Measurements from ENCODE around the gene LAT. TPM values are rescaled to one million over a fixed set of nuclear protein-coding genes. Genes with fewer than 3 reads are reported as not detected.

The LAT gene
- total and polyA plus RNA-seq, 4 donors, result 0.40 to 10.5 (median 5.4) TPM

DNA sequence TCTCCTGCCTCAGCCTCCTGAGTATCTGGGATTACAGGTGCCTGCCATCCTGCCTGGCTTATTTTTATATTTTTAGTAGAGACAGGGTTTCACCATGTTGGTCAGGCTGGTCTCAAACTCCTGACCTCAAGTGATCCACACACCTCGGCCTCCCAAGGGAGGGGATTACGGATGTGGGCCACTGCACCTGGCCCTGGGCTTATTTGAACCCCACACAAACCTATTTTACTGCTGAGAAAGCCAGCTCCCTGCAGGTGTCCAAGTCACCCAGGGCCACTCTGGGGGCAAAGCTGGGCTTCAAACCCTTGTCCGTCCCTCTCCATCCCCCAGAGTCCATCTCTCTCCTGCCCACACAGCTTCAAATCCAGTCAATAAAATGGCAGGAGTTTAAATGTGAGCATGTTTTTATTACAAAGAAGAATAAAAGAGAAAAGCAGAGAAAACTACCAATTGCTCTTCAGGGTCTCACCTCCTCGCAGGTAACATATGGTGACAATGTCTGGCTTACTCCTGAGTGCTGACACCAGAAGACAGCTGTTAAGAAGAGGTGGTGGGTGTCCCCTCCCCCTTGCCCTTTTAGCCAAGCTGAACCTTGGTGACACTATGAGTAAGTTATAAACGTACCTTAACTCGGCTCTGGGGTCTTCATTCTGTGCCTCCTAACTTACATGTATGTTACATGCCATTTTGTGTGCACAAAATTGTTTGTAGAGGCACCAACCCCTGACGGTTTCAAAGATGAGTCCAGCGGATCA, 45.4 kb downstream of the LAT start:
- 80% methylated on average over 4 of the region's 8 CpGs for WGBS (ENCODE audit: insufficient coverage)

More for the DNA sequence above, 45.4 kb downstream of the LAT start:
- Histone ChIP-seq H3K27ac (ENCODE audit: low read depth, low read length) (no peak overlapping the region), H3K27me3 (ENCODE audit: control insufficient read depth, insufficient read depth, low read length) (no peaks in the 10 kb centered on the region), H3K4me3 (ENCODE audit: low read depth, low read length) (no peak overlapping the region), H3K9me3 (ENCODE audit: control insufficient read depth, insufficient read depth, low read length) (no peaks in the 10 kb centered on the region), H3K36me3 (ENCODE audit: control insufficient read depth, insufficient read depth, low read length) (no peaks in the 10 kb centered on the region), H3K4me1 (ENCODE audit: control insufficient read depth, insufficient read depth, low read length) (peaks cover 4% of the 10 kb centered on the region)
- no peak for DNase-seq (ENCODE audit: low read depth in 4 of 6, low spot score in 6 of 6)

Other genes with a start within 250 kb of the LAT start
- gene NPIPB9, start 233.3 kb upstream of the LAT start, total RNA-seq, result 1 to 10 TPM; 3.1 to 3.4 TPM
- gene NPIPB9, start 233.3 kb upstream of the LAT start, polyA plus RNA-seq (ENCODE audit: insufficient read length in 2 of 2), result 1 to 10 TPM; 2.5 to 4.2 TPM
- 10 to 100 TPM; 40.1 to 45.7 TPM for gene ATXN2L, start 162.1 kb upstream of the LAT start, total RNA-seq
- gene ATXN2L, start 162.1 kb upstream of the LAT start, polyA plus RNA-seq (ENCODE audit: insufficient read length in 2 of 2), result 100 to 1,000 TPM; 133 to 159 TPM
- 100 to 1,000 TPM in 1 of 2 donors, 10 to 100 TPM in 1; 56.9 to 120 TPM for gene TUFM, start 138.7 kb upstream of the LAT start, total RNA-seq
- 100 to 1,000 TPM; 242 to 243 TPM for gene TUFM, start 138.7 kb upstream of the LAT start, polyA plus RNA-seq (ENCODE audit: insufficient read length in 2 of 2)
- 10 to 100 TPM; 17.5 to 40.3 TPM for gene SH2B1, start 121.2 kb upstream of the LAT start, total RNA-seq
- gene SH2B1, start 121.2 kb upstream of the LAT start, polyA plus RNA-seq (ENCODE audit: insufficient read length in 2 of 2), result 100 to 1,000 TPM; 101 to 113 TPM
- gene ATP2A1, start 106.6 kb upstream of the LAT start, total RNA-seq, result under 1 TPM; 0.77 to 0.99 TPM
- gene ATP2A1, start 106.6 kb upstream of the LAT start, polyA plus RNA-seq (ENCODE audit: insufficient read length in 2 of 2), result 1 to 10 TPM; 2.6 to 6.1 TPM
- 10 to 100 TPM; 11.2 to 19.6 TPM for gene RABEP2, start 59.8 kb upstream of the LAT start, total RNA-seq
- gene RABEP2, start 59.8 kb upstream of the LAT start, polyA plus RNA-seq (ENCODE audit: insufficient read length in 2 of 2), result 10 to 100 TPM; 16.6 to 25.8 TPM
- 1 to 10 TPM in 1 of 2 donors, under 1 TPM in 1; 0.40 to 1.0 TPM for gene CD19, start 53.1 kb upstream of the LAT start, total RNA-seq
- gene CD19, start 53.1 kb upstream of the LAT start, polyA plus RNA-seq (ENCODE audit: insufficient read length in 2 of 2), result 1 to 10 TPM; 1.1 to 1.3 TPM
- 10 to 100 TPM; 26.3 to 26.8 TPM for gene NFATC2IP, start 34.1 kb upstream of the LAT start, total RNA-seq
- gene NFATC2IP, start 34.1 kb upstream of the LAT start, polyA plus RNA-seq (ENCODE audit: insufficient read length in 2 of 2), result 10 to 100 TPM; 37.2 to 70.8 TPM
- 10 to 100 TPM; 18.4 to 27.7 TPM for gene SPNS1, start 10.3 kb upstream of the LAT start, total RNA-seq
- 10 to 100 TPM; 54.9 to 66.9 TPM for gene SPNS1, start 10.3 kb upstream of the LAT start, polyA plus RNA-seq (ENCODE audit: insufficient read length in 2 of 2)

Data from spinal cord (tissue), 10 donors.